GM19455 (cell line): Measurements from ENCODE around the gene COL20A1.
"Not testable (repeated sequence)": the region's sequence is repeated elsewhere in the genome, so short reads cannot be mapped to it uniquely, and the experiment has no call there.

Experiments
- ATAC-seq: cut with Tn5 transposase; IDR thresholded peaks from one replicate; pipeline ENCODE4 v1.9.1; 2021; ENCODE audit not compliant: unreplicated experiment

COL20A1 gene

GRCh38 chr20:63292904-63293303 lies at the start of gene COL20A1:
TSS of gene COL20A1 (plus strand) at chr20:63293186. CDS start at chr20:63295108, 1,922 bp downstream.
- ATAC-seq: no peak

- ATAC-seq: no peak
Measured at GRCh38 chr20:63243604-63244247, 49.3 kb upstream of the COL20A1 start.

- ATAC-seq: no peak
Measured at GRCh38 chr20:63244468-63244867, 48.5 kb upstream of the COL20A1 start.

DNA sequence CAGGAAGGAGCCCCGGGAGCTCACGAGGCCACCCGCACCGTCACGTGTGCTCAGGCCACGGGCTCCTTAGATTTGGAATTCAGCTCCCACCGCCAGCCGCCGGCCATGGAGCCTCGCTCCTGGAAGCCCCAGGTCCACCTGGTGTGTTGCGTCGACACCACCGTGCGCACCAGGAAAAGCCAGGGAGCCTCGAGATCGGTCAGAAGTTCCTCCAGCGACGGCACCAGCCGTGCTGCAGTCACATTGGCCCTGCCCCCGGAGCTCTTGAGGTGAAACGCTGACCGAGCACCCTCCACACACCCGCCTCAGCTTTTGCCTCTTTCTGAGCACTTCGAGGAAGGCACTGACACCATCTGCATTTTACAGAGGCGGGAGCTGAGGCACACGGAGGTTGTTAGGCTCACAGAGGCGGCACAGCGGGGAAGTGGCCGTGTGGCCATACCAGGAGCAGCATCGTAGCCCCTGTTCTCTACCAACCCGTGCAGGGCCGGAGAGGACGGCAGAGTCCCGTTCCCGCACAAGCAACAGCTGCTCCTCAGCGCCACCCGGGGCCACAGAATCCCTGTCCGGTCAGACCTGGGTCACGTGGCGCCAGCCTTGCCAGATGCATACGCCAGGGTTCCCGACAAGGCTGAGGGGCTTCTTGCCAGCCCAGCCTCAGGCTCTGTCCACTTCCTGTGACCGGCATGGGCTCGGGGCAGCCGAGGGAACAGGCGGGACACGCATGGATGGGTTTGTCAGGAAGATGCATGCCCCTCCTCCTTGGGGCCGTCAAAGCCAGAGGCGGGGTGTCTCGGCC lies 46.3 kb upstream of the COL20A1 start:
- no peak for ATAC-seq

DNA sequence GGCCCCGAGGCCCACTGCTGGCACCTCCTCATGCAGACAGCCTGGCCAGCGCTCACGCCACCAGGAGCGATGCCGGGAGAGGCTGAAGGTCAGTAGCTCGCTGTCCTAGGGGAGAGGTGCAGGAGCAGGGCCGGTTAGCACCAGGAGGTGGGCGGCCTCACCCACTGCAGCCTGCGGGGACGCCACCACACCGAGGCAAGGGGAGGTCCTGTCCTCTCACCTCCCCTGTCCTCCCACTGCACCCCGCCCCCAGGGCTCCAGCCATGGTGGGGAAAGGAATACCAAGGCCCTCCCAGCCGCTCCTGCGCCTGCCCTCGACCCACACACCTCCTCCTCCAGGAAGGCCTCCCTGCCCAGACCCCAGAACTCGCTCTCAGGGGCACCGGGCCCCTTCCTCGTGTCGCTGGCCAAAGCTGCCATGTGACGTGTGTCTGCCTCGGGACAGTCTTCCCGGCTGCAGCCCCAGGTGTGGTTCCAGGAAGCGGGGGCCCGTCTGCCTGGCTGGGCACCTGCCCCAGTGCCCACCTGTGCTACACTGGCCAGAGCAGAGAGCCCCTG lies 45.2 kb upstream of the COL20A1 start:
- no peak for ATAC-seq

DNA sequence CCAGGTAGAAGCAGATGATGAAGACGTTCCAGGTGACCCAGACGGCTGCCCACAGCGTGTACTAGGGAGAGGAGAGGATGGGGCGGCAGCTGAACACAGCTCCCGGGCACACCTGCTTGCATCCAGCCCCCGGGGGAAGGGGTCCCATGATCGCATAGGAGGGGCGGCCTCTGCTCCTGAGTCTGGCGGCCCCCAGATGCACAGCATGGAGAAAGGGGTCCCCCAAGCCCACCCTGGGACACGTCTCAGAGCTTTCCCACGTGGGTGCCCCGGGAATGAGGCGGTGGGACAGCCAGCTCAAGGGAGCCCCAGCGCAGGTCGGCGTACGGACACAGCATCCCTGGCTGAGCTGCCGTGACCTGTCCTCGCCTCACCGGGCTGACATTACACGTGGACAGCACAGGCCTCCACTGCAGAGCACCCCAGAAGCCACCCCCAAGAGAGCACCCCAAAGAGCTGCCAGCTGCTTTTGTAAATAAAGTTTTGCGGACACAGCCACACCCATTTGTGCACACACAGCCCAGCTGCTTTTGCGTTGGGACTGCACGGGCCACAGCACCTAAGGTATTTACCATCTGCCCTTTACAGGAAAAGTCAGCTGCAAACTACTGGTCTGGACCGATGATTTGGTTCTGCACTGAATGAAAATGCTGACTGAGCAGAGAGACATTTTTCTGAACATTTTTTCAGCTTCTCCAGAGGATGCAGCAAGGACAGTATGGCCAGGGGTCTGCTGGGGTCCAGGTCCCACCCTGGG lies 44.0 kb upstream of the COL20A1 start:
- ATAC-seq: no peak

DNA sequence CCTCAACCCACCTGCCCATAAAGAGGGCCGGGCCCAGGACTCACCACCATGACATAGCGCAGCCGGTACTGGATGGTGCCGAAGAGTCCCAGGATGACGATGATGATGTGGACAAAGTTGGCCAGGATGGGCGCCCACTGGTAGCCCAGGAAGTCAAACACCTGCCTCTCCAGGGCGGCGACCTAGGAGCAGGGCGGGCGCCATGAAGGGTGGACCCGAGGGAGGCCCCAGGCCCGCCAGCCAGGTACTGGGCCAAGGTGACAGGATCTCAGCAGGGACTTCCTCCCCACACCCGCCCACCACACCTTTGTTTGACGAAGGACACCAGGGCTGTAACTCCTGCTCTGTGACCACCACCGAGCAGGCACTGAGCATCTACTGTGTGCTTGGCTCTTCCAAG lies 43.1 kb upstream of the COL20A1 start:
- no peak for ATAC-seq

GRCh38 chr20:63251350-63251749 lies 41.6 kb upstream of the COL20A1 start:
- not testable (repeated sequence) for ATAC-seq

DNA sequence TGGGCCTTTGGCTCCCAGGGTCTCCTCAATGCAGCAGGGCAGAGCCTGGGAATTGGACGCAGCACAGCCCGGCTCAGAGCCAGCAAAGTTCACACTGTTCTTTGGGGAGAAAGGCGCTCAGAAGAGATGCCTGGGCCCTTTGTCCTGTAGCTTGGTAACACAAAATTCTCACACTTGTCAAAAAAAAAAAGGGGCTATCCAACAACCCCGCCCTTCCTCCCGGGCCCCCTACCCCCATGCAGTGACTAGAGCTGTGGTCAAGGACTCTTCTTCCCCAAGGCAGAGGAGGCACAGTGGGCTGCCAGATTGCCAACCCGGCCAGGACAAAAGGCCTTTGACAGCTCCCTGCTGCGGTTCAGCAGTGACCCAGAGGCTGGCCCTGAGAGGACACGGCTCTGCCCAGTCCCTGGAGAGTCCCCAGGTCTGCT lies 40.7 kb upstream of the COL20A1 start:
- no peak for ATAC-seq

DNA sequence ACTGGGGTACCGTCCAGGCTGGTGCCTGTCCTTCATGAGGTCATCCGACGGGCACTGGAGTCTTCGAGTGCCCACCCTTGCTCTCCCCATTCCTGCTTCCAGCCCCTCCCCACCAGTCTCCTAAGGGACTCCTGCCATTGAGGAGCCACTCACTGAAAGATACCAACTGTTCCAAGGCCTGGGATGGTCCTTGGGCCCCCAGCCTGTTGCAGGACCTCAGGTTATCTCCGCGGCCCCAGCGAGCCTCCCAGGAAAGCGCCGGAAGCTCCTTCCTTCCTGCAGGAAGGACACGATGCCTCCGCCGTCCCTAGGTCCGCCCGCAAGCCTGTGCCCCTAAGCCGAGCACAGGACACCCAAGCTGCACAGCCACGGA lies 39.9 kb upstream of the COL20A1 start:
- ATAC-seq: no peak

DNA sequence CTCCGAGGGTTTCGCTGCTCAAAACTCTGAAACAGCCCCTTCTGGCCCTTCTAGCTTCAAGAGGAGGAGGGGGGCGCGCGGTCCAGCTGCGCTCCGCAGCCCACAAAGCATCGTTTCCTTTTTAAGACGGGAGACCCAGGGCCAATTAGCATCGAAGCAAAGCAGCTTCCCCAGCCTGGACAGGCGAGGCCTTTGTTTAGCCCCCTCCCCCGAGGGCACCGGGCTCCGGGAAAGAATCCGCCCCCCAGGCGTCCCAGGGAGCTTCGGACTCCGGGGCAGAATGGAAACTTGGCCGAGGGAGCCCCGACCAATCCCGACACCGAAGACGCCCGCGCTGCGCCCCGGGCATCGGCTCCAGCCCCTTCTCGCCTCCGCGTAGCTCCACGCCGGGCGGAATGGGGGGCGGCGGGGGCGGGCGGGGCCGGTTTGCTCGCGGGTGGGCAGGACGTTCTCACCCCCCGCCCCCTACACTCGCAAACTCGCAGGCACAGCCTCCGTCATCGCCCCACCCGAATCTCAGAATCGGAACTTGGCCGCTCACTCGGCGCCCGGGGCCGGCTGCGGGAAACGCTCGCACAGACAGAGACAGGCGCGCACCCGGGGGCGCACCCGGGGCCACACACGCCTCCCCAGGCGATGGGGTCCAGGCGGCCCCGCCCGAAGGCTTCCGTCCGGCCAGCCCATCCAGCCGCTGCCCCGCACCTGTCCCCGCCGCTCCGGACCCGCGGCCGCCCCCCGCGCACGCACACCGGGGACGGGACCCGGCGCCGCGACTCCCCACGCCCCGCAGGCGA lies 39.4 kb upstream of the COL20A1 start:
- no peak for ATAC-seq

DNA sequence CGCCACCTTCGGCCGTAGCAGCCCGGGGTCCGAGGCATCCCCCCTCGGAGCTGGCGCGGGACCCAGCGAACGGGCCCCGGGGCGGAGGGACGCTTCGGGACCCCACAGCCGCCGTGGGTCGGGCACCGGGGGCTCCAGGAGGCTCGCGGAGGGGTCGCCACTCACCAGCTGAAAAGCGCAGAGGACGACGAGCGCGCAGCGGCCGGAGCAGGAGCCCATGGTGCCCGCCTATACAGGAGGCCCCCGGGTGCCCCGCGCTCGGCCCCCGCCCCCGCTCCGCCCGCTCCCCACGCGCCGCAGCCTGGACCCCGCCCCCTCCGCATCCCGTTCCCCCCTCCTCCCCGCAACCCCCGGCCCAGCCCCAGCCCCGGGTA lies 38.8 kb upstream of the COL20A1 start, which contains the start of gene NKAIN4:
TSS of gene NKAIN4 (minus strand) at position 232 of the 374 bp plus-strand sequence. CDS start at position 219, 13 bp downstream.
- no peak for ATAC-seq

DNA sequence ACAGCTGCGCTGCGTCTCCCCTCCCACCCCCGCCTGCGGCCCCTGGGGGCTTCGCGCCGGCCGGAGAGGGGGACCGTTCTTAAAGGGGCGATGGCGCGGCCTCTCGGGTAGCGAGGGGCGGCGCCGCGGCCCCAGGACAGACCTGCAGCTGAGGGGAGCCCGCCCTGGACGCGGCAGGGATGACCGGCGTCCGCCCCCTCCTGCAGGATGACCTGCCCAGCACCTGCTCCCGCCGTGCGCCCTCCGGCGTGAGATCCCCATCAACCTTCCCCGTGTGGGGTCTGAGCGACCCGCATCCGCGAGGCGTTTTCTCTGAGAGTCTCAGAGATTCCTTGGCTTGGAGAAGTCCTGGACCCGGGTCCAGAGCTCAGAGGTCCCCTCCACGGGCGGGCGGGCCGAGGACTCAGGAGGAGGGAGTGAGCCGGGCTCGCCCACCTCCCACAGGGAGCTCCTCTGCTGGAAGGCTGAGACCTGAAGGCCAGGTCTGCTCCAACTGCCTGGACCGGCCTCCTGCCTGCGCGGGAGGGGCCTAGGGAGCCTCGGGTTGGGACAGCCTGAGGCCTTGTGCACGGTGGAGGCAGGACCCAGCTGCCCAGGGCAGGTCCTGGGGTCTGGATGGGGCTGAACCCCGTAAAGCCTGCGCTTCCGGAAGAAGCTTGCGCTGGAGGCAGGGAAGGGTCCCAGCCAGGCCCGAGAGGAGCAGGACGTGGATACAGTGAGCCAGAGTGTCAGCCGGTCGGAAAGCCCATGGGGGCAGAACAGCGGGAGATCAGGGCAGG lies 38.2 kb upstream of the COL20A1 start:
- no peak for ATAC-seq

- ATAC-seq: no peak
Measured at GRCh38 chr20:63255931-63256704, 36.9 kb upstream of the COL20A1 start.

DNA sequence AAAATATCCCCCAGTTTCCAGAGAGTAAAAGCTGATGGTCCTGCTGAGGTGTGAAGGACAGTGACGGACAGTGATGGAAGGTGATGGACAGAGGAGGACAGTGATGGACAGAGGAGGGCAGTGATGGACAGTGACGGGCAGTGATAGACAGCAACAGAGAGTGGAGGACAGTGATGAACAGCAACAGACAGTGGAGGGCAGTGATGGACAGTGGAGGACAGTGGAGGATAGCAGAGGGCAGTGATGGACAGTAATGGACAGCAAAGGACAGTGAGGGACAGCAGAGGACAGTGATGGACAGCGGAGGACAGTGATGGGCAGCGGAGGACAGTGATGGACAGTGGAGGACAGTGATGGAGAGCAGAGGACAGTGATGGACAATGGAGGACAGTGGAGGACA lies 36.0 kb upstream of the COL20A1 start:
- ATAC-seq: no peak

GRCh38 chr20:63257629-63258028 lies 35.4 kb upstream of the COL20A1 start:
- no peak for ATAC-seq

GRCh38 chr20:63258781-63259180 lies 34.2 kb upstream of the COL20A1 start:
- ATAC-seq: no peak

- ATAC-seq: no peak
Measured at GRCh38 chr20:63259734-63260460, 33.1 kb upstream of the COL20A1 start.
